ENCODE results near the gene BOD1L1.
"Not testable (repeated sequence)": the region's sequence is repeated elsewhere in the genome, so short reads cannot be mapped to it uniquely, and the experiment has no call there.

The BOD1L1 gene

GRCh38 chr4:13626492-13627177 is 890 bp downstream of the BOD1L1 start:
- no peak for DNase-seq (ENCODE audit: low read depth in 2 of 2)

- DNase-seq (ENCODE audit: low read depth in 2 of 2), result no peak
Measured at GRCh38 chr4:13618212-13618806, 9.2 kb downstream of the BOD1L1 start.

GRCh38 chr4:13617801-13618200 is 9.7 kb downstream of the BOD1L1 start:
- no peak for DNase-seq (ENCODE audit: low read depth in 2 of 2)

- no peak for DNase-seq (ENCODE audit: low read depth in 2 of 2)
Measured at GRCh38 chr4:13616597-13616996, 10.9 kb downstream of the BOD1L1 start.

- DNase-seq (ENCODE audit: low read depth in 2 of 2), result no peak
Measured at GRCh38 chr4:13615161-13615560, 12.4 kb downstream of the BOD1L1 start.

DNA sequence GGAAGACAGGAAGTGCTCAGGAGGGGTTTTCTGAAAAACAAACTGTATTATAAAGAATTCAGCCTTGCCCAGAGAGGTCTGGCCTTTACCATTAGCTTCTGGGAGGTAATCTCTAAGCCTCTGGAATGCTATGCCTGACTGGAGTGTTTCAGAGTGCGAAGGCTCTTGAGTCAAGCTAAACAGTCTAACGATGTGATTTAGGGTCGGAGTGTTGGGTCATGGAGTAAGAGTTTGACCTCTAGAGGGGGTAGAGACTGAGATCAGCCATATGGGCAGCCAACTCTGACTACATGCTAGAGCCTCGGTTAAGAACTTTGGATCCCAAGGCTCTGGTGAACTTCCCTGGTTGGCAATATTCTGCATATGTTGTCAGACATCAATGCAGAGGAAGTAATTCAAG is 15.0 kb downstream of the BOD1L1 start:
- no peak for DNase-seq (ENCODE audit: low read depth in 2 of 2)

DNA sequence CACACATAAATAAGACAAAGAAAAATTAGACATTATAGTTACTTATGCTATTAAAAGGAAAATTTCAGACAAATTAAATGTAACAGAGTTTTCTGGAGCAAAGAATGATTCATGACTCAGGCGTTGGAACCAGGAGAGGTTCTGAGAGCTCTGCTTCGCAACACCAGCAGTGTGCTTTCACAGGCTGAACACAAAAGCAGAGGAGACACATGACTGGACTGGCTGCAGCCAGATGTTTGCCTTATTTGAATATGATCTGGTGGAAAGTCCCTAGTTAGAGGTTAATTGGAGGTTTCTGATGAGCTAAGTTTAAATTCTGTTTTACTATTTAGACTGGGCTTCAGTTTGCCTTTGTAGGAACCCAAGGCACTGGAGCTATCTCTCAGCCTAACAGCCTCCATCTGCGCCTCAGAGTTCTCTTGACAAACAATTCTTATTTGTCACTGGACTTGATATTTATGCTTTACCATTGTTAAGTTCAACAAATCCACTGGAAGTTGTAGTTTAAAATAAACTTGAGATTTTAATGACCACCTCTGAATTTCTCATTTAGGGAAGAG is 16.2 kb downstream of the BOD1L1 start:
- no peak for DNase-seq (ENCODE audit: low read depth in 2 of 2)

- no peak for DNase-seq (ENCODE audit: low read depth in 2 of 2)
Measured at GRCh38 chr4:13605330-13605729, 22.2 kb downstream of the BOD1L1 start.

- DNase-seq (ENCODE audit: low read depth in 2 of 2), result no peak
Measured at GRCh38 chr4:13601848-13602247, 25.7 kb downstream of the BOD1L1 start.

DNA sequence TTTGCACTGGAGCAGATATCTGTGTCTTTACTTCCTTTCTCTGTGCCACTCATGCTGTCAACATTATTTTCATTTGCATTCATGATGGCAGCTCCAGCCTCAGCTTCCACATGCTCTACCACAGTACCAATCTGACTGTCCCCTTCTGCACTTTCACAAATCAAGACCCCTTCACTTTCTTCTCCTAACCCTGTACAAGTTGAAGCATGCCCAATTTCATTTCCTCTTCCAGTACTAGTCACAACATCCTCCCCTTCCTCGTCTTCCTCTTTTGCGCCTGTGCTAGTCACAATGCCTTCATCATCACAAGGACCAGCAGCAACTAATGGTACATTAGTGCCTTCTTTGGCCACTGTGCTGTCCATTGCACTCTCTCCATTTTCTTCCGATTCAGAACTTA is 26.5 kb downstream of the BOD1L1 start:
- no peak for DNase-seq (ENCODE audit: low read depth in 2 of 2)

GRCh38 chr4:13599159-13599558 is 28.4 kb downstream of the BOD1L1 start:
- no peak for DNase-seq (ENCODE audit: low read depth in 2 of 2)

- DNase-seq (ENCODE audit: low read depth in 2 of 2), result no peak
Measured at GRCh38 chr4:13597604-13598003, 29.9 kb downstream of the BOD1L1 start.

DNA sequence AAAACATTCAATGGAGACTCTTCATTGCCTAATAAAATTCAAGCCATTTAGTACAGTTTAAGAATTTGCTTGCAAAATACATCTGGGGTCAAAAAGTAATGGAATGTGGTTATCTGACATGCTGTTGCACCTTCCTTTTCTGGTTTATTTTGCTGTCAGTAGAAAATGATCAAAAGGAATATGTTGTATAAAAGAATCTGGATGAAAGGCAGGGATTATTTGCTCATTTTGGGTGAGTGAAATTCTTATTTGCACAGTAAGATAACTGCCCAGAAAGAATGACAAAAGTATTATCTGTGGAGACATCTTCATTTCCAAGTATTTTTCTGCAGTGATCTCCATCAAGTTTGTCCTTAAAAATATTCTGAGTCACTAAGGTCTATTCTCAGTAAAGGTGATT is 30.4 kb downstream of the BOD1L1 start:
- DNase-seq (ENCODE audit: low read depth in 2 of 2), result no peak

DNA sequence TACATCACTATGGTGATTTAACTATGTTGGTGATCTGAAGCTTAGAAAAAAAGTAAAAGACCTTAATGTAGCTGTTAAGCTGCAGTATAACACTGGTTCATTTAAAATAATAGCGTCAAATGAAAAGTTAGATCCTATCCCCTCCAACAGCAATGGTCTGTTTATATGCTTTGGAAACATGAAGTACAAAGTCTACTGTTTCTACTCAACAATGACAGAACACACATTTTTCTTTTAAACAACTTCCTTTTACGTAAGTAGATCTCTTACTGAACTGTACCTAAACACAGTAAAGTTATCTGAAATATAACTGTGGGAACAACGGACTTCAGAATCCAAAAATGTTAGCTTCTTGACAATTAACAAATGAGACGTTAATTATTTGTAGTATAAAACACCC is 35.3 kb downstream of the BOD1L1 start:
- no peak for DNase-seq (ENCODE audit: low read depth in 2 of 2)

GRCh38 chr4:13590766-13591165 is 36.8 kb downstream of the BOD1L1 start:
- DNase-seq (ENCODE audit: low read depth in 2 of 2), result no peak

GRCh38 chr4:13588954-13589353 is 38.6 kb downstream of the BOD1L1 start:
- DNase-seq (ENCODE audit: low read depth in 2 of 2), result no peak

DNA sequence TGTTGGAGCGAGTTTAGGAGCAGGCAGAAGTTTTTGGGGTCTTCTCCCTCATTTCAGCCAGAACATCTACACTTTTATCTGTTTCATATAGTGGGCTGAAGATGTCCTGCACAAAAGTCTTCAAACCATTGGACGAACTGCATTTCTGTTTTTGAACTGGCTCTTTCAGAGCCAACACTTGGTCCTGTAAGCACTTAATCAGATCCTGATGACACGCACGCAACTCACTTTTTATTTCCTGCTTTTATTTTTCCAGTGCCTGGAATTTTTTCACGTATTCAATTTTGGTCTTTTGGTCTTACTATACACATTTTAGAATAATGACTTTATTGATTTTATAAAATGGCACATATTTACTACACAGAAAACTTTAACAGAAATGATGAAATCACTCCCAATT is 43.0 kb downstream of the BOD1L1 start:
- DNase-seq (ENCODE audit: low read depth in 2 of 2), result no peak

GRCh38 chr4:13580036-13580435 is 47.5 kb downstream of the BOD1L1 start:
- no peak for DNase-seq (ENCODE audit: low read depth in 2 of 2)

DNA sequence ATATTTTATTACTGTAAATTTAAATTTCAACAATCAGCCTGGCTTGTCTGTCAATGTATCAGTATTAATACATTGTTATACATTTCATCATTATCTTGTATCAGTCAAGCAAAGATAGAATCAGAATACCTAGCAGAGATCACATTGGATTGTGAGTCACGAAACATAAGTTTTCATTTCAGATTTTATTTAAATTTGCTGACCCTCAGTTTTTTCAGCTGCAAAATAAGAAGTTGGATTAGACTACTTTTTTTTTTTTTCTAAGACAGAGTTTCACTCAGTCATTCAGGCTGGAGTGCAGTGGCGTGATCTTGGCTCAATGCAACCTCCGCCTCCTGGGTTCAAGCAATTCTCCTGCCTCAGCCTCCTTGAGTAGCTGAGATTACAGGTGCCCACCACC is 49.9 kb downstream of the BOD1L1 start:
- DNase-seq (ENCODE audit: low read depth in 2 of 2), result no peak

GRCh38 chr4:13570916-13571315 is 56.6 kb downstream of the BOD1L1 start:
- no peak for DNase-seq (ENCODE audit: low read depth in 2 of 2)

DNA sequence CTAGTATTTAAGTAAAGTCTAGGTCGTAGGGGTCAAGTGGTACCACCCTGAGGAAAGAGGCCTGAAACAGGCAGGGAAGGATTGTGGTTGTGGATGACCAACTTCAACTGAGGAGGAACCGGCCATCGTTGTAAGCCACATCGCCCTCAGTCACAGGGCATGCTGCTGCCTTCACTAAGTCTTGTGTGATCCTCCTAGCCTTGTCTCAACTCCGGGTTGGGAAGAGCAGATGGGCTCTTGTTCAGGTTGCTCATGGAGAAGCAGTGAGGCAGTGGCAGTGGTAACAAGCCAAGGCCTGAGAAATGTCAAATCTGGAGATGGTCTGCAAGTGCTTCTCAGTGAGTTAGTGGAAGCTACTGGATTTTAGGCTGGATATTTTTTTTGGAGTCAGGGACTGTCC is 60.4 kb downstream of the BOD1L1 start:
- DNase-seq (ENCODE audit: low read depth in 2 of 2), result no peak

GRCh38 chr4:13562876-13563275 is 64.6 kb downstream of the BOD1L1 start:
- DNase-seq (ENCODE audit: low read depth in 2 of 2), result no peak

GRCh38 chr4:13561673-13562072 is 65.9 kb downstream of the BOD1L1 start:
- no peak for DNase-seq (ENCODE audit: low read depth in 2 of 2)

GRCh38 chr4:13560111-13560510 is 67.4 kb downstream of the BOD1L1 start:
- not testable (repeated sequence) for DNase-seq (ENCODE audit: low read depth in 2 of 2)

Measured in activated CD8-positive, alpha-beta memory T cell treated with anti-CD3 and anti-CD28 coated beads for 4 hours (primary cell).